HepG2 (cell line): ENCODE results near the gene ST3GAL4.

Source experiments
- DRAP1 ChIP-seq: IDR thresholded peaks from 2 replicates; pipeline ENCODE4 v1.6.1; 2016; ENCODE audit warnings: missing genetic modification reagents, missing compliant biosample characterization
- FOXK1 ChIP-seq: sonication (generic); formaldehyde crosslinking; IDR thresholded peaks from 2 replicates; pipeline ENCODE4 v1.4.0; 2020; ENCODE audit warnings: low read depth, missing genetic modification reagents, borderline replicate concordance
- RCOR2 ChIP-seq: IDR thresholded peaks from 2 replicates; pipeline ENCODE4 v1.6.1; 2016; ENCODE audit warnings: missing biosample characterization, missing genetic modification reagents
- STAT5B ChIP-seq: sonication (generic); formaldehyde crosslinking; IDR thresholded peaks from 2 replicates; pipeline ENCODE4 v1.4.0; 2020; ENCODE audit warnings: missing genetic modification reagents
- ZNF296 ChIP-seq: sonication (generic); formaldehyde crosslinking; conservative IDR thresholded peaks from 2 replicates; pipeline ENCODE4 v1.5.0; 2020; ENCODE audit warnings: mild to moderate bottlenecking, missing genetic modification reagents
- ZNF580 ChIP-seq: IDR thresholded peaks from 2 replicates; pipeline ENCODE4 v1.6.1; 2016; ENCODE audit warnings: low read depth, borderline replicate concordance
- ZNF7 ChIP-seq: IDR thresholded peaks from 2 replicates; pipeline ENCODE4 v1.6.1; 2016; ENCODE audit warnings: missing biosample characterization, missing genetic modification reagents
- TF ChIP-seq, protein P1 (sequence below): sonication (generic); formaldehyde crosslinking; IDR thresholded peaks from 2 replicates; pipeline ENCODE4 v1.5.0; 2020; ENCODE audit warnings: mild to moderate bottlenecking, missing genetic modification reagents, moderate library complexity

- TF ChIP-seq FOXK1 (CRISPR knock-in tag) (no peak), DRAP1 (CRISPR knock-in tag) (no peak), ZNF580 (CRISPR knock-in tag) (no peak), STAT5B (CRISPR knock-in tag) (no peak), RCOR2 (no peak), ZNF7 (no peak), ZNF296 (CRISPR knock-in tag) (no peak)
- TF ChIP-seq, protein P1, sequence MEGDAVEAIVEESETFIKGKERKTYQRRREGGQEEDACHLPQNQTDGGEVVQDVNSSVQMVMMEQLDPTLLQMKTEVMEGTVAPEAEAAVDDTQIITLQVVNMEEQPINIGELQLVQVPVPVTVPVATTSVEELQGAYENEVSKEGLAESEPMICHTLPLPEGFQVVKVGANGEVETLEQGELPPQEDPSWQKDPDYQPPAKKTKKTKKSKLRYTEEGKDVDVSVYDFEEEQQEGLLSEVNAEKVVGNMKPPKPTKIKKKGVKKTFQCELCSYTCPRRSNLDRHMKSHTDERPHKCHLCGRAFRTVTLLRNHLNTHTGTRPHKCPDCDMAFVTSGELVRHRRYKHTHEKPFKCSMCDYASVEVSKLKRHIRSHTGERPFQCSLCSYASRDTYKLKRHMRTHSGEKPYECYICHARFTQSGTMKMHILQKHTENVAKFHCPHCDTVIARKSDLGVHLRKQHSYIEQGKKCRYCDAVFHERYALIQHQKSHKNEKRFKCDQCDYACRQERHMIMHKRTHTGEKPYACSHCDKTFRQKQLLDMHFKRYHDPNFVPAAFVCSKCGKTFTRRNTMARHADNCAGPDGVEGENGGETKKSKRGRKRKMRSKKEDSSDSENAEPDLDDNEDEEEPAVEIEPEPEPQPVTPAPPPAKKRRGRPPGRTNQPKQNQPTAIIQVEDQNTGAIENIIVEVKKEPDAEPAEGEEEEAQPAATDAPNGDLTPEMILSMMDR (CRISPR knock-in tag), result no peak
Measured at GRCh38 chr11:126328444-126328843, 27.0 kb upstream of the ST3GAL4 start.
